ENCODE measurements around the gene MT1F.
"Not testable (repeated sequence)": the region's sequence is repeated elsewhere in the genome, so short reads cannot be mapped to it uniquely, and the experiment has no call there.

The MT1F gene

GRCh38 chr16:56616608-56617211 is 41.0 kb upstream of the MT1F start:
- peak overlapping the region; percentile 55 to 71 for H3K4me3 ChIP-seq (ENCODE audit: low read depth in 1 of 2, low read length in 2 of 2)
- peaks cover 0 to 13% of the 10 kb centered on the region in 2 donors for H3K4me1 ChIP-seq (ENCODE audit: control insufficient read depth in 1 of 2, insufficient read depth in 2 of 2, low read length in 2 of 2)
- H3K9me3 ChIP-seq (ENCODE audit: control insufficient read depth in 1 of 2, low read length in 2 of 2): no peaks in the 10 kb centered on the region
- H3K27ac ChIP-seq (ENCODE audit: low read length): no peak overlapping the region
- no peaks in the 10 kb centered on the region for H3K27me3 ChIP-seq (ENCODE audit: low read depth, low read length)
- no peaks in the 10 kb centered on the region for H3K36me3 ChIP-seq (ENCODE audit: control insufficient read depth in 1 of 2, insufficient read depth in 2 of 2, low read length in 2 of 2)

- Histone ChIP-seq H3K27ac (ENCODE audit: low read length) (peak overlapping the region; percentile 51), H3K4me1 (ENCODE audit: control insufficient read depth in 1 of 2, insufficient read depth in 2 of 2, low read length in 2 of 2) (peaks cover 0 to 13% of the 10 kb centered on the region in 2 donors), H3K27me3 (ENCODE audit: low read depth, low read length) (no peaks in the 10 kb centered on the region), H3K4me3 (ENCODE audit: low read depth in 1 of 2, low read length in 2 of 2) (peak overlapping the region; percentile 55 to 71), H3K9me3 (ENCODE audit: control insufficient read depth in 1 of 2, low read length in 2 of 2) (no peaks in the 10 kb centered on the region), H3K36me3 (ENCODE audit: control insufficient read depth in 1 of 2, insufficient read depth in 2 of 2, low read length in 2 of 2) (no peaks in the 10 kb centered on the region)
These were observed 40.3 kb upstream of the MT1F start for GRCh38 chr16:56617212-56618085.

DNA sequence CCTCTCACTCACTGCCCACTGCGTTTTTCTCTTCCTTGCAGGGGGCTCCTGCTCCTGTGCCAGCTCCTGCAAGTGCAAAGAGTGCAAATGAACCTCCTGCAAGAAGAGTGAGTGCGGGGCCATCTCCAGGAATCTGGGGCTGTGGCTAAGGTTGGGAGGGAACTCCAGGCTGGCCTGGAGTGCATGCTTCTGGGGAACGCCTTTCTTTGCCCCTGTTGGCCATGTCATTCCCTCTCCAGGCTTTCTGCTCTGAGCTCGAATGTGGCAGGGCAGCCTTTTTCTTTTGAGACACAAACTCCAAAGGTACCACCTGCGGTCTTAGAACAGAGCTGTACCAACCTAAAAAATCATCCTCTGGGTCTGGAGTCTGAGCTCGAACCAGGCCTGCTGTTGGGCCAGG is 39.6 kb upstream of the MT1F start:
- H3K36me3 ChIP-seq (ENCODE audit: control insufficient read depth in 1 of 2, insufficient read depth in 2 of 2, low read length in 2 of 2): no peaks in the 10 kb centered on the region
- H3K27ac ChIP-seq (ENCODE audit: low read length): no peak overlapping the region
- H3K4me3 ChIP-seq (ENCODE audit: low read depth in 1 of 2, low read length in 2 of 2): peak overlapping the region in 1 of 2 donors; percentile 55

DNA sequence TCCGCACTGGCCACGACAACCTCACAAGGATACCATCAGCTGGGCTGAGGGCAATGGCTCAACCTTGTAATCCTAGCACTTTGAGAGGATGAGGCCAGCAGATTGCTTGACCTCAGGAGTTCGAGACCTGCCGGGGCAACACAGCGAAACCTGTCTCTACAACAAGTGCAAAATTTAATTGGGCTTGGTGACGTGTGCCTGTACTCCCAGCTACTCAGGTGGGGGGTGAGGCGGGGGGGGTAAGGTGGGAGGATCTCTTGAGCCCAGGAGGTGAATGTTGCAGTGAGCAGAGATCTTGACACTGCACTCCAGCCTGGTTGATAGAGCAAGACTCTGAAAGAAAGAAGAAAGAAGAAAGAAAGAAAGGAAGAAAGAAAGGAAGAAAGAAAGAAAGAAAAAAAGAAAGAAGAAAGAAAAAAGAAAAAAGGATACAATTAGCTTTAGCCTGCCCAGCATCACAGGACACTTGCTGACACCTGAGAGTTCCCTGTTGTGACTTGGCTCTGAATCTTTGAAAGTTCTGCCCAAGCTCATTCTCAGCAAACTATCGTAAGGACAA is 37.3 kb upstream of the MT1F start:
- no peak overlapping the region for H3K27ac ChIP-seq (ENCODE audit: low read length)
- H3K4me1 ChIP-seq (ENCODE audit: control insufficient read depth in 1 of 2, insufficient read depth in 2 of 2, low read length in 2 of 2): peaks cover 0 to 13% of the 10 kb centered on the region in 2 donors
- H3K27me3 ChIP-seq (ENCODE audit: low read depth, low read length): no peaks in the 10 kb centered on the region
- H3K9me3 ChIP-seq (ENCODE audit: control insufficient read depth in 1 of 2, low read length in 2 of 2): no peaks in the 10 kb centered on the region
- H3K4me3 ChIP-seq (ENCODE audit: low read depth in 1 of 2, low read length in 2 of 2): no peak overlapping the region
- no peaks in the 10 kb centered on the region for H3K36me3 ChIP-seq (ENCODE audit: control insufficient read depth in 1 of 2, insufficient read depth in 2 of 2, low read length in 2 of 2)

More for the DNA sequence above, 39.6 kb upstream of the MT1F start:
- no peaks in the 10 kb centered on the region for H3K27me3 ChIP-seq (ENCODE audit: low read depth, low read length)
- H3K9me3 ChIP-seq (ENCODE audit: control insufficient read depth in 1 of 2, low read length in 2 of 2): no peaks in the 10 kb centered on the region
- peaks cover 0 to 13% of the 10 kb centered on the region in 2 donors for H3K4me1 ChIP-seq (ENCODE audit: control insufficient read depth in 1 of 2, insufficient read depth in 2 of 2, low read length in 2 of 2)

GRCh38 chr16:56621665-56622445 is 35.9 kb upstream of the MT1F start:
- H3K27me3 ChIP-seq (ENCODE audit: low read depth, low read length): not testable (repeated sequence)

GRCh38 chr16:56623184-56623583 is 34.6 kb upstream of the MT1F start:
- not testable (repeated sequence) for H3K36me3 ChIP-seq (ENCODE audit: control insufficient read depth in 1 of 2, insufficient read depth in 2 of 2, low read length in 2 of 2); H3K9me3 ChIP-seq (ENCODE audit: control insufficient read depth in 1 of 2, low read length in 2 of 2); H3K27me3 ChIP-seq (ENCODE audit: low read depth, low read length); H3K4me1 ChIP-seq (ENCODE audit: control insufficient read depth in 1 of 2, insufficient read depth in 2 of 2, low read length in 2 of 2); H3K4me3 ChIP-seq (ENCODE audit: low read depth in 1 of 2, low read length in 2 of 2); H3K27ac ChIP-seq (ENCODE audit: low read length)

More at GRCh38 chr16:56621665-56622445, 35.9 kb upstream of the MT1F start:
- H3K9me3 ChIP-seq (ENCODE audit: control insufficient read depth in 1 of 2, low read length in 2 of 2); H3K36me3 ChIP-seq (ENCODE audit: control insufficient read depth in 1 of 2, insufficient read depth in 2 of 2, low read length in 2 of 2); H3K4me3 ChIP-seq (ENCODE audit: low read depth in 1 of 2, low read length in 2 of 2); H3K27ac ChIP-seq (ENCODE audit: low read length): not testable (repeated sequence)
- peaks cover 0 to 15% of the 10 kb centered on the region in 2 donors for H3K4me1 ChIP-seq (ENCODE audit: control insufficient read depth in 1 of 2, insufficient read depth in 2 of 2, low read length in 2 of 2)

GRCh38 chr16:56623637-56624036 is 34.1 kb upstream of the MT1F start:
- H3K27me3 ChIP-seq (ENCODE audit: low read depth, low read length): no peaks in the 10 kb centered on the region

GRCh38 chr16:56625140-56625942 is 32.4 kb upstream of the MT1F start, which contains the start of gene MT1E:
Gene MT1E (plus strand): TSS chr16:56625781. CDS start chr16:56625852, 71 bp downstream.
- Histone ChIP-seq H3K36me3 (ENCODE audit: control insufficient read depth in 1 of 2, insufficient read depth in 2 of 2, low read length in 2 of 2) (no peaks in the 10 kb centered on the region), H3K9me3 (ENCODE audit: control insufficient read depth in 1 of 2, low read length in 2 of 2) (no peaks in the 10 kb centered on the region), H3K27me3 (ENCODE audit: low read depth, low read length) (no peaks in the 10 kb centered on the region), H3K27ac (ENCODE audit: low read length) (peak within 1 kb of the TSS; percentile 90), H3K4me3 (ENCODE audit: low read depth in 1 of 2, low read length in 2 of 2) (peak within 1 kb of the TSS; percentile 74 to 75), H3K4me1 (ENCODE audit: control insufficient read depth in 1 of 2, insufficient read depth in 2 of 2, low read length in 2 of 2) (peaks cover 0 to 7% of the 10 kb centered on the region in 2 donors)

More at GRCh38 chr16:56623637-56624036, 34.1 kb upstream of the MT1F start:
- Histone ChIP-seq H3K4me3 (ENCODE audit: low read depth in 1 of 2, low read length in 2 of 2) (no peak overlapping the region), H3K27ac (ENCODE audit: low read length) (no peak overlapping the region), H3K36me3 (ENCODE audit: control insufficient read depth in 1 of 2, insufficient read depth in 2 of 2, low read length in 2 of 2) (no peaks in the 10 kb centered on the region), H3K9me3 (ENCODE audit: control insufficient read depth in 1 of 2, low read length in 2 of 2) (no peaks in the 10 kb centered on the region), H3K4me1 (ENCODE audit: control insufficient read depth in 1 of 2, insufficient read depth in 2 of 2, low read length in 2 of 2) (peaks cover 0 to 7% of the 10 kb centered on the region in 2 donors)

- H3K36me3 ChIP-seq (ENCODE audit: control insufficient read depth in 1 of 2, insufficient read depth in 2 of 2, low read length in 2 of 2): no peaks in the 10 kb centered on the region
- H3K27me3 ChIP-seq (ENCODE audit: low read depth, low read length): no peaks in the 10 kb centered on the region
- peak overlapping the region; percentile 74 to 75 for H3K4me3 ChIP-seq (ENCODE audit: low read depth in 1 of 2, low read length in 2 of 2)
- H3K27ac ChIP-seq (ENCODE audit: low read length): peak overlapping the region; percentile 90
- peaks cover 0 to 7% of the 10 kb centered on the region in 2 donors for H3K4me1 ChIP-seq (ENCODE audit: control insufficient read depth in 1 of 2, insufficient read depth in 2 of 2, low read length in 2 of 2)
- H3K9me3 ChIP-seq (ENCODE audit: control insufficient read depth in 1 of 2, low read length in 2 of 2): no peaks in the 10 kb centered on the region
These were observed 31.7 kb upstream of the MT1F start for GRCh38 chr16:56625943-56626654.

- Histone ChIP-seq H3K27me3 (ENCODE audit: low read depth, low read length) (no peaks in the 10 kb centered on the region), H3K36me3 (ENCODE audit: control insufficient read depth in 1 of 2, insufficient read depth in 2 of 2, low read length in 2 of 2) (no peaks in the 10 kb centered on the region), H3K9me3 (ENCODE audit: control insufficient read depth in 1 of 2, low read length in 2 of 2) (no peaks in the 10 kb centered on the region), H3K4me1 (ENCODE audit: control insufficient read depth in 1 of 2, insufficient read depth in 2 of 2, low read length in 2 of 2) (peaks cover 0 to 7% of the 10 kb centered on the region in 2 donors), H3K27ac (ENCODE audit: low read length) (peak overlapping the region; percentile 90), H3K4me3 (ENCODE audit: low read depth in 1 of 2, low read length in 2 of 2) (peak overlapping the region; percentile 74 to 75)
These were observed 31.1 kb upstream of the MT1F start for GRCh38 chr16:56626685-56627084.

Measured in muscle layer of duodenum (tissue), 2 donors.